MCF 10A (cell line): ENCODE results near the gene MED27. TPM values are rescaled to one million over a fixed set of nuclear protein-coding genes. Genes with fewer than 3 reads are reported as not detected.

Experiments used
- BruUV-seq: library from RNA; stranded (reverse); fragments of 400-500 nt; replicated peaks from 2 replicates; lab custom pipeline; 2021; lab: Mats Ljungman, UMichigan
- CTCF ChIA-PET: fragments of 300-600 bp; sonication (Branson Sonifier 250); formaldehyde crosslinking; extraction: SDS; loops from one replicate; lab custom pipeline; 2021; ENCODE audit warnings: antibody characterized with exemption, inconsistent platforms; lab: Yijun Ruan, JAX
- POLR2A ChIA-PET: fragments of 300-600, 350-650 bp; sonication (Branson Sonifier 250); formaldehyde crosslinking; extraction: SDS; loops from one replicate; lab custom pipeline; 2020; ENCODE audit warnings: antibody characterized with exemption, inconsistent platforms; lab: Yijun Ruan, JAX
- DNase-seq: peaks from one replicate; pipeline ENCODE4 v3.0.0-alpha.2; 2018; ENCODE audit not compliant: unreplicated experiment
- H3K27ac Mint-ChIP-seq: one replicate; pipeline ENCODE4 v1.8.0; 2022; ENCODE audit warnings: mild to moderate bottlenecking, low read depth, mixed read lengths; ENCODE audit not compliant: unreplicated experiment
- H3K27me3 Mint-ChIP-seq: one replicate; pipeline ENCODE4 v1.8.0; 2022; ENCODE audit warnings: mixed read lengths; ENCODE audit not compliant: insufficient read depth, unreplicated experiment
- H3K36me3 Mint-ChIP-seq: one replicate; pipeline ENCODE4 v1.8.0; 2022; ENCODE audit warnings: mild to moderate bottlenecking, moderate library complexity, mixed read lengths; ENCODE audit not compliant: insufficient read depth, unreplicated experiment
- H3K4me1 Mint-ChIP-seq: one replicate; pipeline ENCODE4 v1.8.0; 2022; ENCODE audit warnings: mixed read lengths; ENCODE audit not compliant: insufficient read depth, unreplicated experiment
- H3K4me3 Mint-ChIP-seq: one replicate; pipeline ENCODE4 v1.8.0; 2022; ENCODE audit warnings: mild to moderate bottlenecking, moderate library complexity, mixed read lengths; ENCODE audit not compliant: unreplicated experiment
- H3K9me3 Mint-ChIP-seq: one replicate; pipeline ENCODE4 v1.8.0; 2022; ENCODE audit warnings: mixed read lengths; ENCODE audit not compliant: unreplicated experiment
- intact Hi-C: fragments of 100-400 bp; cut with micrococcal nuclease; formaldehyde crosslinking; loops from 2 replicates; pipeline ENCODE4 v1.14.1; 2022
- total RNA-seq: library from RNA; stranded (reverse); gene quantifications from 2 replicates; pipeline ENCODE4 v1.2.3, GENCODE V29; 2022
- TF ChIP-seq, protein P1 (sequence below): fragments of 200-600 bp; IDR thresholded peaks from one replicate; pipeline ENCODE4 v1.8.0; 2022; ENCODE audit warnings: antibody characterized with exemption, mild to moderate bottlenecking; ENCODE audit not compliant: unreplicated experiment

The MED27 gene
- total RNA-seq, 1 experiment from 2014 or later = 34.3 TPM

DNA sequence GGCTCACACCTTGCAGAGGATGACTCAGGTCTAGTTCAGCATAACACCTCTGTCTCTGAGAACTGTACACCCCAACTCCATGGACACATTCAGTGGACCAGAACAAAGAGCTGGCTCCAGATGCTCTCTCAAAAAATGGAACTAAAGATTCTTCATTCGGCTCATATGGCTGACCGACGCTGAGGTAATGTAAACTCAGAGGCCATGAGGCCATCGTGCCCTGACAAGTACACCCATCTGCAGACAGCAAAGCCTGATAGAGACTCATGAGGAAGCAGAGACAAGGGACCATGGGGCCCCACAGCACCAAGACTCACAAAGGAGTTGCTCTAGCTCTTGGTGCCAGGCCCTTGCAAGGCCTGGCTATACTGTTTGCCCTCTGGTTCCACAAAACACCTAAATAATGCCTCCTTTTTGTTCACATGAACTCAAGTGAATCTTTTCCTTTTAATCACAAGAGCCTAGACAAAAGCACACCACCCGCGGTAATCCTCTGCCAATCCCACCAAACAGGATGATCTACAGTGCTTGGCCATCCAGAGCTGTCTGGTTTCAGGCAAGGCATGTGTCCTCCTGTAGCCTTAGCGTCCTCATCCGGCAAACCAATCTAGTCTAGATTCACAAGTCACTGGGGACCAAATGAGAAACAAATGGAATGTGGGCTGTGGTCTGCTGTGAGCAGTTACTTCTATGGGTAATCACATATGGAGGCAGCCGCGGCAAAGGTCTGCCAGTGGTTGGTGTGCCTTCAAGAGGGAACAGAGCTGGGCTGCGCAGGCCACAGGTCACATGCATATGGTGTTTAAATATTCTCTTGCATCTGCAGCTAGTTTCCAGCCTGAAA lies 22.7 kb downstream of the MED27 start:
- DNase-seq = no peak

DNA sequence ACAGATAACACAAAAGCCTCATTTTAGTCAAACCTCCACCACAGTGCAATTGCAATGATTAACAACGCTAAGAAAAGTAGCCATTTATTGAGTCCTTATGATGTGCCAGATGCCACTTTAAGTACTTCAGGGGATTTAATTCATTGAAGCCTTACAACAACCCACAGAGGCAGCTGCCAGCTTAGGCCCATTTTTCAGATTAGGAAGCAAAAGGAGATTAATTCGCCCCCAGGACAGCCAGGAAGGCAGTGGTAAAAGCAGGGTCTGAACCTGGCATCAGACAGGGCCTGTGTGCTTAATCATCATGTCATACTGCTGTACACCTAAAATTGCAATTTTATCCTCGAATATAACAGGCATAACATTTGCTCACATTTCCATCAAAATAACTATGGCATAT lies 23.9 kb downstream of the MED27 start:
- CTCF ChIA-PET = no interaction called here
- TF ChIP-seq, protein P1, sequence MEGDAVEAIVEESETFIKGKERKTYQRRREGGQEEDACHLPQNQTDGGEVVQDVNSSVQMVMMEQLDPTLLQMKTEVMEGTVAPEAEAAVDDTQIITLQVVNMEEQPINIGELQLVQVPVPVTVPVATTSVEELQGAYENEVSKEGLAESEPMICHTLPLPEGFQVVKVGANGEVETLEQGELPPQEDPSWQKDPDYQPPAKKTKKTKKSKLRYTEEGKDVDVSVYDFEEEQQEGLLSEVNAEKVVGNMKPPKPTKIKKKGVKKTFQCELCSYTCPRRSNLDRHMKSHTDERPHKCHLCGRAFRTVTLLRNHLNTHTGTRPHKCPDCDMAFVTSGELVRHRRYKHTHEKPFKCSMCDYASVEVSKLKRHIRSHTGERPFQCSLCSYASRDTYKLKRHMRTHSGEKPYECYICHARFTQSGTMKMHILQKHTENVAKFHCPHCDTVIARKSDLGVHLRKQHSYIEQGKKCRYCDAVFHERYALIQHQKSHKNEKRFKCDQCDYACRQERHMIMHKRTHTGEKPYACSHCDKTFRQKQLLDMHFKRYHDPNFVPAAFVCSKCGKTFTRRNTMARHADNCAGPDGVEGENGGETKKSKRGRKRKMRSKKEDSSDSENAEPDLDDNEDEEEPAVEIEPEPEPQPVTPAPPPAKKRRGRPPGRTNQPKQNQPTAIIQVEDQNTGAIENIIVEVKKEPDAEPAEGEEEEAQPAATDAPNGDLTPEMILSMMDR = no peak
- intact Hi-C loops = no loop called here
- Mint-ChIP-seq H3K4me3 (no peak overlapping the region), H3K36me3 (peaks cover 5% of the 10 kb centered on the region), H3K4me1 (peaks cover 3% of the 10 kb centered on the region), H3K27me3 (no peaks in the 10 kb centered on the region), H3K27ac (no peak overlapping the region), H3K9me3 (peaks cover 5% of the 10 kb centered on the region)
- no TSS peak for BruUV-seq
- no peak for DNase-seq
- POLR2A ChIA-PET = interaction anchor here (0.7 kb wide), 1 partner anchor 160 kb away, joined by 4 read pairs; no protein-coding TSS in a partner anchor

More for the DNA sequence above, 22.7 kb downstream of the MED27 start:
- BruUV-seq = no TSS peak
- Mint-ChIP-seq H3K4me1 (peaks cover 3% of the 10 kb centered on the region), H3K36me3 (peaks cover 5% of the 10 kb centered on the region), H3K9me3 (peaks cover 5% of the 10 kb centered on the region), H3K4me3 (no peak overlapping the region), H3K27me3 (no peaks in the 10 kb centered on the region), H3K27ac (no peak overlapping the region)
- ChIA-PET CTCF (interaction anchor here (0.6 kb wide), 1 partner anchor 199 kb away, joined by 3 read pairs; no protein-coding TSS in a partner anchor), POLR2A (interaction anchor here (0.7 kb wide), 1 partner anchor 159 kb away, joined by 4 read pairs; no protein-coding TSS in a partner anchor)
- TF ChIP-seq, protein P1 = no peak
- intact Hi-C loops = no loop called here

DNA sequence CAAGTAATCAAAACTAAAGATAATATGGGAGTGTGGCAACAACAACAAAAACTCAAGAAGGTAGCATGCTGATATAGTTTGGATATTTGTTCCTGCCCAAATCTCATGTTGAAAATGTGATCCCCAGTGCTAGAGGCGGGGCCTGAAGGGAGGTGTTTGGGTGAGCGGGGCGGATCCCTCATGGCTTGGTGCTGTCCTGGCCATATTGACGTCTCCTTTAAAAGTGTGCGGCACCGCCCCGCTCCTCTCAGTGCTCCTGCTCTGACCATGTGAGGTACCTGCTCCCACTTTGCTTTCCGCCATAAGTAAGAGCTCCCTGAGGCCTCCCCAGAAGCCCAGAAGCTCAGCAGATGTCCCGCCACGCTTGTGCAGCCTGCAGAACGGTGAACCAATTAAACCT lies 25.6 kb downstream of the MED27 start:
- Mint-ChIP-seq H3K36me3 (peaks cover 5% of the 10 kb centered on the region), H3K9me3 (peaks cover 5% of the 10 kb centered on the region), H3K27ac (no peak overlapping the region), H3K4me1 (peaks cover 3% of the 10 kb centered on the region), H3K27me3 (no peaks in the 10 kb centered on the region), H3K4me3 (no peak overlapping the region)
- BruUV-seq = no TSS peak
- TF ChIP-seq, protein P1 = no peak
- no peak for DNase-seq
- intact Hi-C loops = no loop called here
- POLR2A ChIA-PET = no interaction called here
- CTCF ChIA-PET = no interaction called here

DNA sequence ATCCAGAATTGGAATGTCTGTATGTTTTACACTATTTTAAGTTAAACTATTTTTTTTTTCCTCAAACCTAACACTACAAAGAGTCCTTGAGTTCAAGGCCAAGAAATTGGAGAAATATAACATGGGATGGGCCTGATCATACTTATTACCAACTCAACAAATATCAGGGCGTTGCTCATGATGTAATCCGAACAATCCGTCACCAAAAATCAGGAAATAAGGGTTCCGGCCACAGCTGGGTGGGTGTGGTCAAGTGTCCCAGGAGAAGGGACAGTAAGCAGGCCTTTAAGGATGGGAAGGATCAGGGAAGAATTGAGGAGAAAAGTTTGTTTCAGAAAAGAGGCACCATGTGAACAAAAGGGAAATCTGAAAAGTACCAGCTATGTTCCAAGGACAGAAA lies 29.8 kb downstream of the MED27 start:
- intact Hi-C loops = no loop called here
- Mint-ChIP-seq H3K27me3 (no peaks in the 10 kb centered on the region), H3K9me3 (no peaks in the 10 kb centered on the region), H3K4me3 (no peak overlapping the region), H3K36me3 (no peaks in the 10 kb centered on the region), H3K4me1 (no peaks in the 10 kb centered on the region), H3K27ac (no peak overlapping the region)
- TF ChIP-seq, protein P1 = no peak
- BruUV-seq = no TSS peak
- no peak for DNase-seq
- CTCF ChIA-PET = interaction anchor here (0.6 kb wide), 1 partner anchor 32 kb away, joined by 3 read pairs; no protein-coding TSS in a partner anchor
- POLR2A ChIA-PET = no interaction called here
